ENCODE data around the gene GRIFIN.

The GRIFIN gene

GRCh38 chr7:2493205-2494164 lies 17.3 kb upstream of the GRIFIN start:
- TF ChIP-seq CTCF (IDR thresholded peaks at IDR 0.05), result no peak
- no peak overlapping the region for H3K4me3 ChIP-seq
- no peak overlapping the region for H3K27ac ChIP-seq
- DNase-seq (ENCODE audit: low spot score), result no peak

GRCh38 chr7:2492038-2492437 lies 15.8 kb upstream of the GRIFIN start:
- Histone ChIP-seq H3K27ac (no peak overlapping the region), H3K4me3 (no peak overlapping the region)
- DNase-seq (ENCODE audit: low spot score), result no peak
- TF ChIP-seq CTCF (IDR thresholded peaks at IDR 0.05), result no peak

- DNase-seq (ENCODE audit: low spot score), result no peak
- no peak overlapping the region for H3K4me3 ChIP-seq
- H3K27ac ChIP-seq, result peak overlapping the region in 1 of 2 donors; percentile 73
- no peak for TF ChIP-seq CTCF (IDR thresholded peaks at IDR 0.05)
These were observed 14.0 kb upstream of the GRIFIN start for GRCh38 chr7:2490181-2490651.

- Histone ChIP-seq H3K27ac (peak overlapping the region; percentile 10 to 77), H3K4me3 (peak overlapping the region; percentile 14)
- DNase-seq (ENCODE audit: low spot score), result no peak
- no peak for TF ChIP-seq CTCF (IDR thresholded peaks at IDR 0.05)
These were observed 12.5 kb upstream of the GRIFIN start for GRCh38 chr7:2488681-2489080.

- H3K27ac ChIP-seq, result peak overlapping the region; percentile 10 to 77
- no peak for TF ChIP-seq CTCF (IDR thresholded peaks at IDR 0.05)
- peak; percentile 92 for DNase-seq (ENCODE audit: low spot score)
These were observed 12.1 kb upstream of the GRIFIN start for GRCh38 chr7:2488272-2488645.

GRCh38 chr7:2487586-2488271 lies 11.5 kb upstream of the GRIFIN start:
- TF ChIP-seq CTCF (IDR thresholded peaks at IDR 0.05), result no peak
- DNase-seq (ENCODE audit: low spot score), result no peak
- peak overlapping the region; percentile 10 to 77 for H3K27ac ChIP-seq
- H3K4me3 ChIP-seq, result peak overlapping the region; percentile 14

More at GRCh38 chr7:2488272-2488645, 12.1 kb upstream of the GRIFIN start:
- H3K4me3 ChIP-seq, result peak overlapping the region; percentile 14

Measured in coronary artery (tissue), 2 donors.